GM19023 (cell line): Measurements from ENCODE around the gene TNFRSF12A.

Experiments used
- ATAC-seq: cut with Tn5 transposase; IDR thresholded peaks from one replicate; pipeline ENCODE4 v1.9.1; 2021; ENCODE audit warnings: mild to moderate bottlenecking, moderate library complexity; ENCODE audit not compliant: unreplicated experiment

Gene TNFRSF12A

GRCh38 chr16:3020247-3020603 lies at the start of gene TNFRSF12A:
TSS of gene TNFRSF12A (plus strand) at chr16:3020368. CDS start at chr16:3020398, 30 bp downstream.
- peak; percentile 23 for ATAC-seq

GRCh38 chr16:2970563-2970962 lies 49.6 kb upstream of the TNFRSF12A start:
- ATAC-seq, result no peak

- ATAC-seq, result no peak
Observed at GRCh38 chr16:2971134-2971984, 48.8 kb upstream of the TNFRSF12A start.

- no peak for ATAC-seq
Observed at GRCh38 chr16:2971985-2972784, 48.0 kb upstream of the TNFRSF12A start.

- no peak for ATAC-seq
Observed at GRCh38 chr16:2973093-2973492, 47.1 kb upstream of the TNFRSF12A start.

- ATAC-seq, result no peak
Observed at GRCh38 chr16:2973605-2974318, 46.4 kb upstream of the TNFRSF12A start.

- ATAC-seq, result no peak
Observed at GRCh38 chr16:2974319-2975056, 45.7 kb upstream of the TNFRSF12A start.

- ATAC-seq, result no peak
Observed at GRCh38 chr16:2975161-2975795, 44.9 kb upstream of the TNFRSF12A start.

GRCh38 chr16:2976201-2976600 lies 44.0 kb upstream of the TNFRSF12A start:
- no peak for ATAC-seq

- ATAC-seq, result no peak
Observed at GRCh38 chr16:2976673-2977072, 43.5 kb upstream of the TNFRSF12A start.

GRCh38 chr16:2977440-2977839 lies 42.7 kb upstream of the TNFRSF12A start:
- no peak for ATAC-seq

GRCh38 chr16:2979669-2980226 lies 40.4 kb upstream of the TNFRSF12A start:
- ATAC-seq, result no peak

GRCh38 chr16:2980227-2981176 lies 39.7 kb upstream of the TNFRSF12A start, which contains the start of gene PKMYT1:
TSS of gene PKMYT1 (minus strand) at chr16:2980446. CDS start at chr16:2979657, 789 bp downstream.
- ATAC-seq, result peak; percentile 78

GRCh38 chr16:2981177-2981898 lies 38.8 kb upstream of the TNFRSF12A start:
- no peak for ATAC-seq

- ATAC-seq, result no peak
Observed at GRCh38 chr16:2981899-2982250, 38.3 kb upstream of the TNFRSF12A start.

- ATAC-seq, result no peak
Observed at GRCh38 chr16:2982402-2982801, 37.8 kb upstream of the TNFRSF12A start.

- no peak for ATAC-seq
Observed at GRCh38 chr16:2983706-2984136, 36.4 kb upstream of the TNFRSF12A start.

- ATAC-seq, result no peak
Observed at GRCh38 chr16:2985462-2985861, 34.7 kb upstream of the TNFRSF12A start.
